GM19328 (cell line): ENCODE results near the gene C20orf96.

ENCODE experiments used
- ATAC-seq: cut with Tn5 transposase; IDR thresholded peaks from one replicate; pipeline ENCODE4 v1.9.1; 2021; ENCODE audit warnings: mild to moderate bottlenecking, moderate library complexity; ENCODE audit not compliant: unreplicated experiment

The C20orf96 gene

GRCh38 chr20:312067-312466 lies 21.5 kb upstream of the C20orf96 start:
- no peak for ATAC-seq

DNA sequence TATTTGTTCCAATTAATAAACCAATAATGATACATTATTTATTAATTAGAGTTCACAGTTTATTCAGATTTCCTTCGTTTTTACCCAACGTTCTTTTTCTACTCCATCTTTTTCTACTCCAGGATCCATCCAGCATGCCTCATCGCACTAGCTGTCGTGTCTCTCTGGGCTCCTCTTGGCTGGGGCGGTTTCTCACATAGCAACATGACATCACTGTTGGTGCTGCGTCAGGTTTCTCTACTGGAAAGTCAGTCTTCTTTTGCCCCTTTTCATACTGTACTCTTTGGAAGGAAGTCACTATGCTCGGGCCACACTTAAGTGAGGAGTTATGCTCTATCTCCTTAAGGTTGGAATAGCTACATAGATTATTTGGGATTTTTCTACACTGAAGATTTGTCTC lies 21.1 kb upstream of the C20orf96 start:
- no peak for ATAC-seq

GRCh38 chr20:310645-311044 lies 20.1 kb upstream of the C20orf96 start:
- no peak for ATAC-seq

GRCh38 chr20:309841-310644 lies 19.5 kb upstream of the C20orf96 start:
- peak; percentile 89 for ATAC-seq

- no peak for ATAC-seq
Observed at GRCh38 chr20:309306-309840, 18.8 kb upstream of the C20orf96 start.

GRCh38 chr20:308427-309038 lies 18.0 kb upstream of the C20orf96 start:
- no peak for ATAC-seq

DNA sequence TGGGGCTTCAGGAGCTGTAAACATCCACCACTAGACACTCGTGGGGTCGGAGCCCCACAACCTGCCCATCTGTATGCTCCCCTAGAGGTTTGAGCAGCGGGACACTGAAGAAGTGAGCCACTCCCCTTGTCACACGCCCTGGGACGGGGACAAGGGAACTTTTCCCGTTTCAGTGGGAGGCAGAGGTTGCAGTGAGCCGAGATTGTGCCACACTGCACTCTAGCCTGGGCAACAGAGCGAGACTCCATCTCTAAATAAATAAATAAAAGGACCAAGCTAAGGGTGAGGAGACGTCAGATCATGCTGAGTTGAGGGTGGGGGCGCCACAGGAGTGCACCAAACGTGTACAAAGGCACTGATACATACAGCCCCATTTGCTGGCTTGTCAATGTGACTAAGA lies 15.2 kb upstream of the C20orf96 start:
- ATAC-seq, result no peak

DNA sequence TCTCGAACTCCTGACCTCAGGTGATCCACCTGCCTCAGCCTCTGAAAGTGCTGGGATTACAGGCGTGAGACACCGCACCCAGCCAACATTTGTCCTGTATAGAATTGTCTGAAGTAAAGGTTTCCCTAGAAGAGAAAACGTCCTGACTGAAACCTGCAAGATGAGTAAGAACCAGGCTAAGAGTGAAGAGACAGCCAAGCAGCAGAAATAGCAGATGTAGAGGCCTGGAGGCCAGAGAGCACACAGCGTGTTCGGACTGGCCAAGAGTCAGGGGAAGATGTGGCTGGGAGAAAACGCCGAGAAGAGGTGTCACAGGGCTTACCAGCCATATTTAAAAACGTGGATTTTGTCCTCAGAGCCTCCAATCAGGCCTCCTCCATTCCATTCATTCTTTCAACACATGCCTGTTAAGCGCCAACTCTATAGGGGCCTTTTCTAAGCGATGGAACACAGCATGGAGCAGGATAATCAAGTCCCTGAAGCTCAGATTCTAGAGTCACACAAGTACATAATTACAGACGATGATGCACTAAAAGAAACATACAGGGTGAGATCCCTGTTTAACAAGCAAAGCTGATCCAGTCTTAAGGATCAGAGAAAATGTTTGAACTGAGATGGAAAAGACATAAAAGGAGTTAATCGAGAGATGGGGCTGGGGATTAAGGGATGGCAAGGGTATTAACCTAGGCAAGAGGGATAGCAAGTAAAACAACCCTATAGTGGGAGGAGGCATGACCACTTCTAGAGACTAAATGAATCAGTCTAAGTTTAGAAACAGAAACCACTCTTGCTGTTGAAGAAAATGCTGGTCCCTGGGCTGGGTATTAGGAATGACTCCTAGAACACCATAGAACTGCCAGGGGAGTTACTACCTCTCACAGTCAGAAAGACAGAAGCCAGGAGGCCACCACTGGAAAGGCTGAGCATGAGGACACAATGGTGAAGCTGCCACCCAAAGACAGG lies 11.6 kb upstream of the C20orf96 start:
- no peak for ATAC-seq

GRCh38 chr20:300345-300990 lies 9.9 kb upstream of the C20orf96 start:
- no peak for ATAC-seq

GRCh38 chr20:298776-299391 lies 8.3 kb upstream of the C20orf96 start:
- ATAC-seq, result no peak

GRCh38 chr20:297925-298775 lies 7.6 kb upstream of the C20orf96 start:
- ATAC-seq, result peak; percentile 25

GRCh38 chr20:297098-297924 lies 6.8 kb upstream of the C20orf96 start, which contains the start of gene ZCCHC3:
Gene ZCCHC3 (plus strand): TSS chr20:297570. CDS start chr20:297587, 17 bp downstream.
- ATAC-seq, result peak; percentile 67

GRCh38 chr20:295804-296203 lies 5.3 kb upstream of the C20orf96 start:
- ATAC-seq, result no peak

- ATAC-seq, result no peak
Observed at GRCh38 chr20:294602-295001, 4.1 kb upstream of the C20orf96 start.

GRCh38 chr20:289693-290083 lies 862 bp downstream of the C20orf96 start:
- peak; percentile 9 for ATAC-seq

DNA sequence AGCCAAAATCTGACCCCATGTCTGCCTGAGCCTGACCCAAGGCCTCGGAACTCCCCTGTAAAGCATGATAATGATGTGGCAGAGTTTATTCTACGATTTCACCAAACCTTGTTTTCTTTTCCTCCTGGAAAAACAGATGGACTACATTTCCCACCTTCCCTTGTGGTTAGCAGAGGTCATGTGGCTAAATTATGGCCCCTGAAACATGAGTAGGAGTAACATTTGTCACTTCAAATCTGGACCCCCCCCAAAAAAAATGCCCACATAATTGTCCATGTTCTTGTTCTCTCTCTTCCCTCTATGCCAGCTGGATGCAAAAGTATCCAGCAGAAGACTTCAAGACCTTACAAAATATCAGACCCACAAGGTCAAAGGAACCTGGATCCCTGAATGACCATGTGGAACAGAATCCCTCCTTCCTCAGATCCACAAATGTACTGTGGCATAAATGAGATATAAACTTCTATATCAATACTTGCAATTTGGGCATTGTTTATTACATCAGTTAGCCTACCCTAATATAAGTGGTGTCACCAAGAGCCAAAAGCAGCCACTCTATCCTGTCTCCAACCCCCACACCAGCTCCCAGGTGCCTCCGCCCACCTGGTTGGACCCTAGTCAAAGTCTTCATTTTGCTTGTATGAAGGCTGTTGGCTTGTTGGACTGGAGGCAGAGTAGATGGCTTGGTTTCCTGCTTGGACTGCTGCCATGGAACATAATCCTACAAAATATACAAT lies 1.4 kb downstream of the C20orf96 start:
- no peak for ATAC-seq

DNA sequence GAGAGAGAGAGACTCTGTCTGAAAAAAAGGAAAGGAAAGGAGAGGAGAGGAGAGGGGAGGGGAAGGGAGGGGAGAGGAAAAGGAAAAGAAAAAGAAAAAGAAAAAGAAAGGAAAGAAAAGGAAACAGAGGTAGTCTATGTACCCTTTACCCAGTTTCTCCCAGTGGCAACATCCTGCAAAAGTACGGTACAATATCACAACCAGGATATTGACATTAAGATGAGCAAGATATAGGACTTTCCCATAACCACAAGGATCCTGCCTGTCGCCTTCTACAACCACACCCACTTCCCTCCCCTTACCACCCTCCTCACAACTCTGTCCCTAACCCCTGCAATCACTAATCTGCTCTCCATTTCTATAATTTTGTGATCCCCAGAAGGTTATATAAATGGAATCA lies 4.0 kb downstream of the C20orf96 start:
- ATAC-seq, result no peak

GRCh38 chr20:284172-284571 lies 6.4 kb downstream of the C20orf96 start:
- no peak for ATAC-seq
